ENCODE measurements around the gene ZNF407.

The ZNF407 gene

GRCh38 chr18:74982946-74983635 lies 385.4 kb downstream of the ZNF407 start:
- Histone ChIP-seq H3K4me3 (ENCODE audit: extremely low read depth, insufficient read depth, low read length, poor library complexity, severe bottlenecking) (no peak overlapping the region), H3K36me3 (ENCODE audit: control insufficient read depth, insufficient read depth, low read length) (no peaks in the 10 kb centered on the region), H3K27ac (ENCODE audit: low read depth, low read length, severe bottlenecking) (no peak overlapping the region), H3K9me3 (ENCODE audit: control insufficient read depth, low read length) (no peaks in the 10 kb centered on the region), H3K4me1 (ENCODE audit: control insufficient read depth, insufficient read depth, low read length, poor library complexity, severe bottlenecking) (no peaks in the 10 kb centered on the region)
- 89 to 95% methylated on average over 2 to 5 of the region's 6 CpGs for WGBS, 2 experiments (ENCODE audit: insufficient coverage in 2 of 2)

GRCh38 chr18:74989134-74989533 lies 391.5 kb downstream of the ZNF407 start:
- H3K4me1 ChIP-seq (ENCODE audit: control insufficient read depth, insufficient read depth, low read length, poor library complexity, severe bottlenecking): no peaks in the 10 kb centered on the region
- H3K4me3 ChIP-seq (ENCODE audit: extremely low read depth, insufficient read depth, low read length, poor library complexity, severe bottlenecking): no peak overlapping the region
- WGBS, 2 experiments (ENCODE audit: insufficient coverage in 2 of 2): 94 to 100% methylated on average over 2 to 3 of the region's 4 CpGs
- H3K36me3 ChIP-seq (ENCODE audit: control insufficient read depth, insufficient read depth, low read length): no peaks in the 10 kb centered on the region
- H3K9me3 ChIP-seq (ENCODE audit: control insufficient read depth, low read length): no peaks in the 10 kb centered on the region
- no peak overlapping the region for H3K27ac ChIP-seq (ENCODE audit: low read depth, low read length, severe bottlenecking)

GRCh38 chr18:74990563-74991081 lies 393.0 kb downstream of the ZNF407 start:
- WGBS, 2 experiments (ENCODE audit: insufficient coverage in 2 of 2): 68 to 77% methylated on average over 3 to 4 of the region's 4 CpGs
- peaks cover 9% of the 10 kb centered on the region for H3K4me1 ChIP-seq (ENCODE audit: control insufficient read depth, insufficient read depth, low read length, poor library complexity, severe bottlenecking)
- H3K9me3 ChIP-seq (ENCODE audit: control insufficient read depth, low read length): no peaks in the 10 kb centered on the region
- no peak overlapping the region for H3K4me3 ChIP-seq (ENCODE audit: extremely low read depth, insufficient read depth, low read length, poor library complexity, severe bottlenecking)
- H3K27ac ChIP-seq (ENCODE audit: low read depth, low read length, severe bottlenecking): no peak overlapping the region
- no peaks in the 10 kb centered on the region for H3K36me3 ChIP-seq (ENCODE audit: control insufficient read depth, insufficient read depth, low read length)

GRCh38 chr18:74994502-74995418 lies 397.1 kb downstream of the ZNF407 start:
- H3K4me1 ChIP-seq (ENCODE audit: control insufficient read depth, insufficient read depth, low read length, poor library complexity, severe bottlenecking): peaks cover 9% of the 10 kb centered on the region
- H3K27ac ChIP-seq (ENCODE audit: low read depth, low read length, severe bottlenecking): peak overlapping the region; percentile 25
- WGBS, 2 experiments (ENCODE audit: insufficient coverage in 2 of 2): 83 to 85% methylated on average over 15 to 16 of the region's 19 CpGs
- H3K9me3 ChIP-seq (ENCODE audit: control insufficient read depth, low read length): no peaks in the 10 kb centered on the region
- no peak overlapping the region for H3K4me3 ChIP-seq (ENCODE audit: extremely low read depth, insufficient read depth, low read length, poor library complexity, severe bottlenecking)
- no peaks in the 10 kb centered on the region for H3K36me3 ChIP-seq (ENCODE audit: control insufficient read depth, insufficient read depth, low read length)

GRCh38 chr18:74995419-74995736 lies 397.7 kb downstream of the ZNF407 start:
- WGBS, 2 experiments (ENCODE audit: insufficient coverage in 2 of 2): no CpG with 5 or more reads among the region's 2 CpGs
- Histone ChIP-seq H3K36me3 (ENCODE audit: control insufficient read depth, insufficient read depth, low read length) (no peaks in the 10 kb centered on the region), H3K9me3 (ENCODE audit: control insufficient read depth, low read length) (no peaks in the 10 kb centered on the region), H3K27ac (ENCODE audit: low read depth, low read length, severe bottlenecking) (peak overlapping the region; percentile 25), H3K4me3 (ENCODE audit: extremely low read depth, insufficient read depth, low read length, poor library complexity, severe bottlenecking) (no peak overlapping the region), H3K4me1 (ENCODE audit: control insufficient read depth, insufficient read depth, low read length, poor library complexity, severe bottlenecking) (peaks cover 9% of the 10 kb centered on the region)

- Histone ChIP-seq H3K4me3 (ENCODE audit: extremely low read depth, insufficient read depth, low read length, poor library complexity, severe bottlenecking) (no peak overlapping the region), H3K36me3 (ENCODE audit: control insufficient read depth, insufficient read depth, low read length) (no peaks in the 10 kb centered on the region), H3K27ac (ENCODE audit: low read depth, low read length, severe bottlenecking) (no peak overlapping the region), H3K9me3 (ENCODE audit: control insufficient read depth, low read length) (no peaks in the 10 kb centered on the region), H3K4me1 (ENCODE audit: control insufficient read depth, insufficient read depth, low read length, poor library complexity, severe bottlenecking) (peaks cover 9% of the 10 kb centered on the region)
- 88 to 89% methylated on average over 6 of the region's 6 CpGs for WGBS, 2 experiments (ENCODE audit: insufficient coverage in 2 of 2)
These were observed 398.4 kb downstream of the ZNF407 start for GRCh38 chr18:74996055-74996454.

GRCh38 chr18:74996996-74997395 lies 399.3 kb downstream of the ZNF407 start:
- Histone ChIP-seq H3K27ac (ENCODE audit: low read depth, low read length, severe bottlenecking) (no peak overlapping the region), H3K9me3 (ENCODE audit: control insufficient read depth, low read length) (no peaks in the 10 kb centered on the region), H3K36me3 (ENCODE audit: control insufficient read depth, insufficient read depth, low read length) (no peaks in the 10 kb centered on the region), H3K4me1 (ENCODE audit: control insufficient read depth, insufficient read depth, low read length, poor library complexity, severe bottlenecking) (peaks cover 9% of the 10 kb centered on the region), H3K4me3 (ENCODE audit: extremely low read depth, insufficient read depth, low read length, poor library complexity, severe bottlenecking) (no peak overlapping the region)
- 80 to 100% methylated on average over 2 to 3 of the region's 6 CpGs for WGBS, 2 experiments (ENCODE audit: insufficient coverage in 2 of 2)

- H3K4me1 ChIP-seq (ENCODE audit: control insufficient read depth, insufficient read depth, low read length, poor library complexity, severe bottlenecking): no peaks in the 10 kb centered on the region
- 100% methylated on average over 2 of the region's 3 CpGs for WGBS, 2 experiments (ENCODE audit: insufficient coverage in 2 of 2)
- no peak overlapping the region for H3K4me3 ChIP-seq (ENCODE audit: extremely low read depth, insufficient read depth, low read length, poor library complexity, severe bottlenecking)
- no peak overlapping the region for H3K27ac ChIP-seq (ENCODE audit: low read depth, low read length, severe bottlenecking)
- H3K9me3 ChIP-seq (ENCODE audit: control insufficient read depth, low read length): no peaks in the 10 kb centered on the region
- H3K36me3 ChIP-seq (ENCODE audit: control insufficient read depth, insufficient read depth, low read length): no peaks in the 10 kb centered on the region
These were observed 403.2 kb downstream of the ZNF407 start for GRCh38 chr18:75000920-75001319.

GRCh38 chr18:75003039-75003438 lies 405.4 kb downstream of the ZNF407 start:
- no peaks in the 10 kb centered on the region for H3K4me1 ChIP-seq (ENCODE audit: control insufficient read depth, insufficient read depth, low read length, poor library complexity, severe bottlenecking)
- H3K27ac ChIP-seq (ENCODE audit: low read depth, low read length, severe bottlenecking): no peak overlapping the region
- no peaks in the 10 kb centered on the region for H3K9me3 ChIP-seq (ENCODE audit: control insufficient read depth, low read length)
- WGBS, 2 experiments (ENCODE audit: insufficient coverage in 2 of 2): no CpG with 5 or more reads among the region's 2 CpGs
- no peak overlapping the region for H3K4me3 ChIP-seq (ENCODE audit: extremely low read depth, insufficient read depth, low read length, poor library complexity, severe bottlenecking)
- no peaks in the 10 kb centered on the region for H3K36me3 ChIP-seq (ENCODE audit: control insufficient read depth, insufficient read depth, low read length)

GRCh38 chr18:75003764-75004690 lies 406.4 kb downstream of the ZNF407 start:
- no peak overlapping the region for H3K4me3 ChIP-seq (ENCODE audit: extremely low read depth, insufficient read depth, low read length, poor library complexity, severe bottlenecking)
- H3K4me1 ChIP-seq (ENCODE audit: control insufficient read depth, insufficient read depth, low read length, poor library complexity, severe bottlenecking): no peaks in the 10 kb centered on the region
- no peaks in the 10 kb centered on the region for H3K36me3 ChIP-seq (ENCODE audit: control insufficient read depth, insufficient read depth, low read length)
- no peaks in the 10 kb centered on the region for H3K9me3 ChIP-seq (ENCODE audit: control insufficient read depth, low read length)
- 93% methylated on average over 18 to 22 of the region's 23 CpGs for WGBS, 2 experiments (ENCODE audit: insufficient coverage in 2 of 2)
- H3K27ac ChIP-seq (ENCODE audit: low read depth, low read length, severe bottlenecking): no peak overlapping the region

All from mesodermal cell (in vitro differentiated cells).